Head of caudate nucleus (tissue), 42 donors: ENCODE data around the gene CTTN.
"Not testable (repeated sequence)": the region's sequence is repeated elsewhere in the genome, so short reads cannot be mapped to it uniquely, and the experiment has no call there.

Experiments used
- DNase-seq, 42 donors: peaks; one replicate each; pipeline versions ENCODE4 v3.0.0 to v3.0.0-alpha.2; 2020 to 2021; ENCODE audit warnings: mixed read lengths in 7 of 42
- intact Hi-C: fragments of 100-400 bp; cut with DNase I; formaldehyde crosslinking; loops from one replicate; pipeline ENCODE4 v1.15.0; 2022

Gene CTTN

DNA sequence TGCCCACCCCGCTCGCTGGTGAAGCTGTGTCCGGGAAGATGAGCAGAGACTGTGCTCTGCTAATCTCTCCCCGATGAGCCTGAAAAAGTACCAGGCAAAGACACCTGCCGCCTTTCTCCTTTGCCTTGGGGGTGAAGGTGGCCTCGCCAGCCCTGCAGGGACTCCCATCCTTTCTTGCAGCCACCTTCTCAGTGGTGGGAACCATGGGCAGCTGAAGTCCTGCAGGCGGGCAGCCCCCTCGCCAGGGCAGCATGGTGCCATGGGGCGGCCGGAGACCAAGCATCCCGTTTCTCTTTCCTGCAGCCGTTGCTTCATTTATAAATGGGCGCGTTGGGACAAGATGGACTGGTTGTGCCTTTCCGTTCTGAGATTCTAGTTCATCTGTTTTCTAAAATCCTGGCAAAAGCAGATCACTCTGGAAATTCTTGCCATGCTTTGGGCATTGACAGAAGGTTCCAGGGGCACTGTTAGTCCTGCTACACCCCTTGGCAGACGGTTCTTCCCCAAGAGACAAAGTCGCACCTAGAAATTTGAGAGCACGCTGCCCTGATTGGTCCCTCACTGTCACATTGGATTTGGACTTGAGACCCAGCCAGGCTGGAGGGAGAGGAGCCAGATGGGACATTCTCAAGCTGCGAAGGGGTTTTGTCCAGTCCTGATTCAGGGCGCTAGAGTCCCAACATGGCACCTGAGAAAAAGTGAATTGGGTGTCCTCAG lies 7.5 kb downstream of the CTTN start:
- peak in 1 of 42 donors; percentile 20 for DNase-seq
- intact Hi-C loops, result no loop called here

DNA sequence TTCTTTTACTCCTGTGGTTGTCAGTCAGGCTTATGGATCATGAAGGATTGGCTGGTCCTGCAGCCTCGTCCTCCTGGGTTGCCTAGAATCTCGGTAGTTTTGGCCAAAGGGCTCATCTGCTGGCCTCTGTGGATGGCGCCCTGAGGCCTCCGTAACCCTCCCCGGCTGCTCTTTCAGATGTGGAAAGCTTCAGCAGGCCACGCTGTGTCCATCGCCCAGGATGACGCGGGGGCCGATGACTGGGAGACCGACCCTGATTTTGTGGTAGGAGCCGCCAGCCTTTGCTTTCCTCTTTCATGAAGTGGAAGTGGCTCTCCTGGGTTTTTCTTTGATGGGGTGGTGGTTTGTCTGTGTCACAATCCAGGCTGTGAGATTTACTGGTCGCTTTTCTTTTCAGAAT lies 8.8 kb downstream of the CTTN start:
- intact Hi-C loops, result no loop called here
- no peak for DNase-seq

DNA sequence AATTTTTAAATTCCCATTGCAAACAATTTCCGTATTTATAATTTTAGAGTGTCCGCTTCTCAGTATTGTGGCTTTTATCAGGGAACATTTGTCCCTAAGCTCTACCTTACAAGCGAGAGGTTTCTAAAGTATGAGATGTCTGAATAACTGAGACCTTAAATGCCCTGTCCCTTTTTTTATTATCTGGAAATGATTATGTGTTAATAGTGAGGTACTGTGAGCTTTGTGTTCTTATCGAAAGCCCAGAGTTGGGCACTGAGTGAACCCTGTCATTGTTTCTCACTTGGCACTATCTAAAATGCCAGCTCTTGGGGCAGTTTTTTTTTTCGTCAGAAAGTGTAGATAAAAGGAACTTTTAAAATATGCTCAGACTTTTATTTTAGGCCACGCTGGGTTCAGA lies 9.5 kb downstream of the CTTN start:
- intact Hi-C loops, result no loop called here
- no peak for DNase-seq

DNA sequence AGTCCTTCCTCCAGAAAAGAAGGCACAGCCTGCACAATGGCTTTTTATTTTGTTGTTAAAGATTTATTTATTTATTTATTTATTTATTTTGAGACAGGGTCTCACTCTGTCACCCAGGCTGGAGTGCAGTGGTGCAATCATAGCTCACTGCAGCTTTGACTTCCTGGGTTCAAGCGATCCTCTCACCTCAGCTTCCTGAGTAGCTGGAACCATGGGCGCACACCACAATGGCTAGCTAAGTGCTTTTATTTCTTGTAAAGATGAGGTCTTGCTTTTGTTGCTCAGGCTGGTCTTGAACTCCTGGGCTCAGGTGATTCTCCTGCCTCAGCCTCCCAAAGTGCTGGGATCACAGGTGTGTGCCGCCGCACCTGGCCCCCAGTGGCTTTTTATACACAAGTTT lies 10.0 kb downstream of the CTTN start:
- DNase-seq, intact Hi-C loops: not testable (repeated sequence)

DNA sequence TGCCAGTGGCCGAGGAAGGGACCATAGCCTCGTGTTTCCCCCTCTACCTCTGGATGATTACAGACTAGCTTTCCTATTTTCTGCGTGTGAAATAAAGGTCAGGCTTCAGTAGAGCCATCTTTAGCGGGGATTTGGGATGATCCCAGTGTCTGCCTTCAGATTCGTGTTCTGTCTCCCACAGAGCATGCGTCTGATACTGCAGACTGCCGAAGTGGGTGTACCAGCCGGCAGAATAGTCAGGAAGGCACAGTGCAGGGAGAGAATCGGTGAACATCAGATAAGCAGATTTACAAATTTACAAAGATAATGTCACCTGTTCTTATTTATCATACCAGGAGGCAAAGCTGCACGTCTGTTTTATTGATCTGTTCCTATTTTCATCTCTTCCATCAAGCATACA lies 11.1 kb downstream of the CTTN start:
- DNase-seq, result peak in 34 of 42 donors; percentile 25 to 84 (median 58)

GRCh38 chr11:70409871-70410270 lies 11.5 kb downstream of the CTTN start:
- no peak for DNase-seq
- intact Hi-C loops, result no loop called here

More for the DNA sequence above, 11.1 kb downstream of the CTTN start:
- intact Hi-C loops, result no loop called here

GRCh38 chr11:70410276-70411205 lies 12.2 kb downstream of the CTTN start:
- DNase-seq, result peak in 9 of 42 donors; percentile 14 to 57 (median 30)
- intact Hi-C loops, result no loop called here

DNA sequence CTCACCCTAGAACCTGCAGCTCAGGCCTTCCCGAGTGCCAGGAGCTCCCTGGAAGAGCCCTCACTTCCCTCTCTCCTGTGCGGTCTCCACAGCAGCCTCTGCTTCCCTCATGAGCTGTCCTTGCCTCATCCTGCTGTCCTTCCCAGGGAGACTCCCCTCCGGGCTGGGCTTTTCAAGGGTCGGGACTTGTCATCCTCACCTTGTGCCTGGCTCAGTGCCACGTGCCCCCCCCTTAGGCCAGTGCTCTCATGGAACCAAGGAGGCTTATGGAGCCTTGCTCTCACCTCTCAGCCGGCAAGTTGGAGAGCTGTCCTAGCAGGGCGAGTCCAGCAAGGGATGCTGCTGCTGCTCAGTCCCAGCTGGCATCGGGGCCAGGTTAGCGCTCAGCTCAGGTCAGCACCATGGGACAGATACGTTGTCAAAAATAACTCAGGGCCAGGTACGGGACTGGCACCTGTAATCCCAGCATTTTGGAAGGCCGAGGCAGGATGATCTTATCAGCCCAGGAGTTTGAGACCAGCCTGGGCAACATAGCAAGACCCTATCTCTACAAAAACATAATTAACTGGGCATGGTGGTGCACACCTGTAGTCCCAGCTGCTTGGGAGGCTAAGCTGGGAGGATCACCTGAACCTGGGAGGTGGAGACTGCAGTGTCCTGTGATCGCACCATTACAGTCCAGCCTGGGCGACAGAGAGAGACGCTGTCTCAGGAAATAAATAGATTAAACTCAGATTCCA lies 13.6 kb downstream of the CTTN start:
- no peak for DNase-seq
- intact Hi-C loops, result no loop called here

GRCh38 chr11:70413151-70413550 lies 14.8 kb downstream of the CTTN start:
- intact Hi-C loops, result no loop called here
- no peak for DNase-seq

GRCh38 chr11:70414341-70415100 lies 16.2 kb downstream of the CTTN start:
- DNase-seq, result no peak
- intact Hi-C loops, result no loop called here

GRCh38 chr11:70415191-70415590 lies 16.9 kb downstream of the CTTN start:
- intact Hi-C loops, result no loop called here
- DNase-seq, result no peak

DNA sequence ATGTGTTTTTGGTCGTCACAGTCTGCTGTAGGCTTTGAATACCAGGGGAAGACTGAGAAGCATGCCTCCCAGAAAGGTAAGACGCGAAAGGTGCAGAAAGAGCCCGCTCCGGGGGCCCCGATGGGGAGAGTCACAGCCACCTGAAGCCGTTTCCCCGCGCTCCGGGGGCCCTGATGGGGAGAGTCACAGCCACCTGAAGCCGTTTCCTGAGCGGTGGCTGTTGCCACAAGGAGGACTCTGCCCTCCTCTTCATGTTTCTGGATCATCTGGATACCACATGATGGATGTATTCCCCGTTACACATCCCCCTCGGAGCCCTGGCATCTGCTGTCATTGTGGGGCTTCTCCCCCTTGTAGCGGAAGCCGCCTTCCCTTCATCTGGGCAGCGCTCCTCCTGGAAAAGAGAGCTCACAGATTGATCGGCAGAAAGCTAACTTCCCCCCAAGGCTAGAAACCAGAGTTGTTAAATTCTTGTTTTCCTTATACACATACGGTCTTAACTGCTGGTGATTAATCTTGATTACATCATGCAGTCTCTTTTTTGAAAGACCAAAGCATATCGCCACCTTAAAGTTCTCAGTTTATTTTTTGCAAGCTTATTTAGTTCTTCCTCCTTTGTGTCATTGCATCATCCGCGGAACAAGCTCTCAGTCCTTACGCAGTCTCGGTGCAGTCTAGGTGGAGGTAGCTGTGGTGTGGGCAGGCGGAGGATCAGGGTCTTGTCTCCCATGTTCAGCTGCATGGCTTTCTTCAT lies 17.5 kb downstream of the CTTN start:
- no peak for DNase-seq
- intact Hi-C loops, result no loop called here

DNA sequence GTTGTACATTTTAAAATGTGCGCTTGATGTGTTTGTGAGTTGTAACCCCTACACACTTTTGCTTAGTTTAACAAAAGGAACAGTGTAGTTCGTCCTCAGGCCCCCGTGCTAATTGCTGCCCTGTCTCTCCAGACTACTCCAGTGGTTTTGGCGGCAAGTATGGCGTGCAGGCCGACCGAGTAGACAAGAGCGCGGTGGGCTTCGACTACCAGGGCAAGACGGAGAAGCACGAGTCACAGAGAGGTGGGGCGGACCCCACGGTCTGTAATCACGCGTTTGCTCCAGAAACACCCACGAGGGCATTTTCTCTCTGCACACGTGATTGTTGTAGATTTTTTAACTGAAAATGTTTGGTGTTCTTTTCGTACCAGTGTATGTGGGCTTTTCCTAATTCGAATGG lies 18.6 kb downstream of the CTTN start:
- intact Hi-C loops, result no loop called here
- no peak for DNase-seq

- intact Hi-C loops, result no loop called here
- no peak for DNase-seq
Measured at GRCh38 chr11:70418130-70418529, 19.8 kb downstream of the CTTN start.

- no peak for DNase-seq
- intact Hi-C loops, result no loop called here
Measured at GRCh38 chr11:70419307-70420007, 21.1 kb downstream of the CTTN start.

- intact Hi-C loops, result no loop called here
Measured at GRCh38 chr11:70420008-70420464, 21.7 kb downstream of the CTTN start.

GRCh38 chr11:70420496-70420895 lies 22.2 kb downstream of the CTTN start:
- DNase-seq, result no peak
- intact Hi-C loops, result no loop called here

More at GRCh38 chr11:70420008-70420464, 21.7 kb downstream of the CTTN start:
- no peak for DNase-seq

DNA sequence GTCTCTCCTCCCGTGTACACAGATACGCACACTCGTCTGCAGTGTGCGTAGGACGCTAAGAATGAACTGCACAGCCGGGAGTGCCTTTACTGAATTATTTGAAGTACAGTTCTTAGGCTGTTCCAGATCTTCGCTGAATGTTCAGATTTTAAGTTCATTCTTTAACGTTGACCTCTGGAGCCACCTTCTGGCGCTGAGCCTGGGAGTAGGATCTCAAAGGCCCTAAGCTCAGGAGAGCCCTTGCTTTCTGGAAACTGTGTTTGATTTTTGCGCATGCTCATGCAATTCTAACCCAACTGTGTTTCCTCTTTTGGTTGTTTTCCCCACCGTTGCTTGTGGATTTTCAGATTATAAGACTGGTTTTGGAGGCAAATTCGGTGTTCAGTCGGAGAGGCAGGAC lies 22.8 kb downstream of the CTTN start:
- intact Hi-C loops, result no loop called here
- DNase-seq, result no peak
